GM23248 (cell line): ENCODE results near the gene RIMS4.

Experiments used
- EZH2 ChIP-seq: fragments of 200-600 bp; sonication (generic); IDR thresholded peaks from 2 replicates; pipeline ENCODE4 v1.6.1; 2018; ENCODE audit warnings: antibody characterized with exemption, mild to moderate bottlenecking; ENCODE audit not compliant: insufficient read depth, poor library complexity, severe bottlenecking
- EZH2phosphoT487 ChIP-seq: fragments of 200-600 bp; sonication (generic); IDR thresholded peaks from 2 replicates; pipeline ENCODE4 v1.6.1; 2018; ENCODE audit warnings: antibody characterized with exemption, moderate library complexity, mild to moderate bottlenecking, low read depth; ENCODE audit not compliant: insufficient read depth

GRCh38 chr20:44788706-44789456, 21.5 kb downstream of the RIMS4 start:
- TF ChIP-seq EZH2, result no peak
- TF ChIP-seq EZH2phosphoT487, result no peak
